Measurements from ENCODE around the gene CCDC197.

Gene CCDC197

DNA sequence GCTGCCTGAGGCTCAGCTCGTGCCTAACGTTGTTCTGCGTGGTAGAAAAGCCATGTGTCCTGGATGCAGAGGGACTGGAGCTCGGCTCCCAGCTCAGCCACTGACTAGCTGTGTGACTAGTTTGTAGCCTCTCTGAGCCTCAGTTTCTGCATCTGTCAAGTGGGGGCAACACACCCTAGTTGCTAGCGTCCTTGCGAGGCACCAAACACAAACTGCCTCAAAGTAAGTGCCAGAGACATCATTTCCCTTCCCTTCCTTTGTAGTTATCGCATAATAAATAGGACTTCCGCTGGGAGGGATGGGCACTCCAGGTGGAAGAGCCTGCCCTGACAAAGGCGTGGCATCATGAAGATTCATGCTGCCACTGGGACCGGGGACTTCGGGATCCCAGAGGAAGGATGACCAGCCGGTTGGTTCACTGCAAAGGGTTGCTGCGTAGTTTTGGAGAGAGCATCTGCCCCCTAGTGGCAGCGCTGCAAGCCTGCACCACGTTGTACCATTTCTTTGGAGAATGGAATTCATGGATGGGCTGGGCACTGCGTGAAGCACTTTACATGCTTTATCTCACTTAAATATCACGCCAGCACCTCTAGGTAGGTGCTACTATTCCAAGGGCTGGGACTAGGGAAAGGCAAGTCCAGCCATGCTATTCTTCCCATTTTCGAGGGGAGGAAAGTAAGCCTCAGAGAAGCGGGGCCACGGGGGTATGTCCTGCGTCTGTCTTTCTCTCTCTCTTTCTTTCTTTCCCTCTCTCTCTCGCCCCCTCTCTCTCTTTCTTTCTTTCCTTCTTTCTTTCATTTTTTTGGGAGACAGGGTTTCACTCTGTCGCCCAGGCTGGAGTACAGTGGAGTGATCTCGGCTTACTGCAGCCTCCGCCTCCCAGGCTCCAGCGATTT, 4.6 kb downstream of the CCDC197 start:
- DNase-seq, result peak; percentile 37

DNA sequence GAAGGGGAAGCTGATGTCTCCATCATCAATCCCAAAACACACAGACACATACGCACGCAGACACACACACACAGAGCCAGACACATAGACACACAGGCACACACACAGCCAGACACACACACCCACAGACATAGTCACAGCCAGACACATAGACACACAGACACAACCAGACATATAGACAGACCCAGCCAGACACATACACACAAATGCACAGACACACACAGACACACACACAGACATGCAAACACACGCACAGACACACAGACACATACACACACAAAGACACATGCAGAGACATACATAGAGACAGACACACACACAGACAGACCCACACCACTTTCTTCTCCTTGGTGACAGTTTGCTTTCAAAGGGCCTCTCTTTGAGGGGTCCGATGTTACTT, 6.3 kb downstream of the CCDC197 start:
- DNase-seq, result no peak

DNA sequence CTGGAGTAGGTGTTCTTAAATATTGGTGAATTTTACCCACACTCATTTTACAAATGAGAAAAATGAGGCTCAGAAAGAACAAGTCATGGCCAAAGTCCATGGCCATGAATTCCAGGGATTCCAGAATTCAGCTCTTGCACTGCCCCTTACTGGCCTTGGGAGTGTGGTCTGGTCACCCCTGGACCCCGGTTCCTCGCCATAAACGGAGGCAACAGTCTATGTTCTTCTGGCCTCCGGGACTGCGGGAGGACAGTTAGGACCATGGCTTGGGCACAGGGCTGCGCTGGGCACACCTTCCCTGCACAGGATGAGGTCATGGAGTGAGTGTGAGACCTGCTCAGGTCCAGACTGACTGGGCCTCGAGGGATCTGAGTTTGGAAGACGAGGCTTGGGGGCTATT, 6.9 kb downstream of the CCDC197 start:
- no peak for DNase-seq

DNA sequence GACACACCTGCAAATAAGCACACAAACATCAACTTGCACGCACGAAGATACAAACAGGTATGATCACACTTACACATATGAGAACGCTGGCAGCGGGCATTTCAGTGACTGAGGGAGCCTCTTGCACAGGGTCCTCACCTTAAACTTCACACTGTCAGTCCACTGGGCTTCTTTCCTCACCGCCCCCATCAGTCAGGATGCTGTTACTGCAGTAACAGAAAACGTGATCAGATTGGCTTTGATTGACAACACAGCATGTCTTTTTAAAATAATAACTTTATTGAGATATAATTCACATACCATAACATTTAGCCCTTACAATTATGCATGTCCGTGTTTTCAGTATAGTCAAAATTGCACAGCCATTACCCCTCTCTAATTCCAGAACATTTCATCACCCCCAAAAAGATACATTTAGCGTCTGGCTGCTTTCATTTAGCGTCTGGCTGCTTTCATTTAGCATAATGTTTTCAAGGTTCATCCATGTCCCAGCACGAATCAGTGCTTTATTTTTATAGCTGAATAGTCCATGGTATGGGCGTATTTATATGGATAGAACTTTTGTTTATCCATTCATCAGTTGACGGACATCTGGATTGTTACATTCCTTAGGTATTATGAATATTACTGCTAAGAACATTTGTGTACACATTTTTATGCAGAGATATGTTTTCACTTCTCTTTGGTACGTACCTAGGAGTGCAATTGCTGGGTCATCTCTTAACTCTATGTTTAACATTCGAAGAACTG, 8.4 kb downstream of the CCDC197 start:
- no peak for DNase-seq

DNA sequence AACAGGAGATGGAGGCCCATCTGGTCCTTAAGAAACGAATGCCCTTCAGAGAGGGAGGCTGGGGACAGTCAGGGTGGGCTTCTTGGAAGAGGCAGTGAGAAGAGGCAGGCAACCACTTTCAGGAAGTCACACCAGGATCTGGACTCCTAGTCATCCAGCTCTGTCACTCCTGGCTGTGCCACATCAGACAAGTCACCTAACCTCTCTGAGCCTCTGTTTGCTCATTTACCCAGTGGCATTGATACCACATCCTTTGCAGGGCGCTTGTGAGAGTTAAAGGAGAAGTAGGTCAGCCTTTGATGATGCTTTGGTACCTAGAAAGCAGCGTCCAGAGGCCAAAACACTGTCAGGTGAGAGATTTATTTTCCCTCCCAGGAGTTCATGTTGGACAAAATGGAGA, 11.1 kb downstream of the CCDC197 start:
- no peak for DNase-seq

DNA sequence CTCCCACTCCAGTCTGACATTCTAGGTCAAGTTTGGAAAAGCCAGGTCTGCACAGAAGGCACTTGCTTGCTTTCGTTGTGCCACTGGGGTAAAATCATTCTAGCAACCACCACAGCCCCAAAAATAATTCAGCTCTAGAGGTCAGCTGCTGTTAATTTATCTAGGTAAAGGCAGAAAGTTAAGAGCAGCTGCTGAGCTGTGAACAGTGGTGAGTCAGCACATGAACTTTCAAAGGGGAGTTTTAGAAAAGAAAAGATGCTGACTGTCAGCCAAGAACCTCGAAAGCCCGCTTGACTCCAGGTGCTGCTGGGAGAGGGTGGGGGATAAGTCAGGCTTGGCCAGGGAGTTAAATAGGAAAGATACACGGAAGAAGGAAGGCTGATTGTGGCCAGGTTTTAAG, 12.7 kb downstream of the CCDC197 start:
- no peak for DNase-seq

DNA sequence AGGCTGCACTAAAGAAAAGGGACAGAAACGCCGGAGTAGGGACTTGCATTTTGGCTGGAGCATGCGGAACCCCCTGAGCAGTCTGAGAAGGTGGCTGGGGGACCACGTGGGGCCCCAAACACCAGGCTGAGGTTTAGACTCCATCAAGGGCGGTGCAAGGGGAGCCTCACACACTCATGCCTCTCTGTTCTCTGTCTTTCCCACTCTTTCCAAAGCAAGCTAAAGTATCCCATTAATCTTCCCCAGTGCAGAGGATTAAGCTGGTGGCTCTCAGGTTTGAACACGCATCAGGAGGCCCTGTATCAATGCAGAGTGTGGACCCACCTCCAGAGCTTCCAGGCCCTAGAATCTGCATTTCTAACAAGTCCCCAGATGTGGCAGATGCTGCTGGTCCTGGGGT, 13.5 kb downstream of the CCDC197 start:
- no peak for DNase-seq

DNA sequence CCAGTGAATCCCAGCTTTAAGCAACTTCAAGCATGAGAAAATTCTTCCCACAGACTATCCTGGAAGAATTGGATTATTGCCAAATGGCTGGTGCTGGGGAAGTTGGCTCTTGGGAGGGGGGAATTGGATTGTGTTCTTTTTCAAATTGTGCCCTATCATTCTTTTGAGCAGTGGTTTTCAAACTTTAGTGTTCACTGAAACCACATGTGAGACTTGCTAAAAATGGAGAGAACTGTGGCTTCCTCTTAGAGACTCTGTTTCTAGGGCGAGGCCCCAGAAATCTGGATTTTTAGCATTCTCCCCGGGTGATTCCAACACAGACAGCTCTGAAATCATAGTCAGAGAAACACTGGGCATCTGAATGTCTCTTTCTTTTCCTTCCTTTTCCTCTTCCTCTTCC, 14.7 kb downstream of the CCDC197 start:
- DNase-seq, result no peak

DNA sequence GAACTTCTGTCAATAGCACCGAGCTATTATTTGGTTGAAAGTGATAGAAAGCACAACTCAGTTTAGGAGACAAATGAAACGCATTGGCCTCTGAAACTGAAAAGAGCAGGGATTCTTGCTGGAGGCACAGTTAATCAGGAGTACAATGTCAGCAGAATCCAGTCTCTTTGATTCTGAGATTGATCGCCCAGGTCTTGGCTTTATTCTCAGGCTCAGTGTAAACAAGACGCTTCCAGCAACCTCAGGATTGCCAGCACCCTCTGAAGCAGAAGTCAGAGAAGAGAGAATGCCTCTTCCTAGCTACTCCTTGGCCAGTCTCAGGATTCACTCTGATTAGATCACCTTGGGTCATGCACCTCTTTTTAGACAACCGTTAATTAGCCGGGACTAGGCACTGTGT, 17.3 kb downstream of the CCDC197 start:
- DNase-seq, result no peak

DNA sequence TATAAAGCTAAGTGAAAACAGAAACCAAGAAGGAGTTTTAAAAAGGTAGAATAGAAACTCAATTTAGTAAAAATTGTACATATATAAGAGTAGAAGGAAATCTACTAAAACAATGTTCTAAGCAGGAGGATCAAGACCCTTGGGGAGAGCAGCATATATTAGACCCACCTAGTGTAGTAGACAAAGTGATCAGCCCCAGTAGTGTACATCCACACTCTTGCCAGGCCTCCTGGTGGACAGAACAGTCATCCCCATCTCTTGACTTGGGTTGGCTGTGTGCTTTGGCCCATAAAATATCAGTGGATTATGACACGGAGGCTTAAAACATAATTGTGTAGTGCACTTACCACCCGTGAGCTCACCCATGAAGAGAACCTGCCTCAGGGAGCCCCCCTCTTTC, 18.1 kb downstream of the CCDC197 start:
- no peak for DNase-seq

DNA sequence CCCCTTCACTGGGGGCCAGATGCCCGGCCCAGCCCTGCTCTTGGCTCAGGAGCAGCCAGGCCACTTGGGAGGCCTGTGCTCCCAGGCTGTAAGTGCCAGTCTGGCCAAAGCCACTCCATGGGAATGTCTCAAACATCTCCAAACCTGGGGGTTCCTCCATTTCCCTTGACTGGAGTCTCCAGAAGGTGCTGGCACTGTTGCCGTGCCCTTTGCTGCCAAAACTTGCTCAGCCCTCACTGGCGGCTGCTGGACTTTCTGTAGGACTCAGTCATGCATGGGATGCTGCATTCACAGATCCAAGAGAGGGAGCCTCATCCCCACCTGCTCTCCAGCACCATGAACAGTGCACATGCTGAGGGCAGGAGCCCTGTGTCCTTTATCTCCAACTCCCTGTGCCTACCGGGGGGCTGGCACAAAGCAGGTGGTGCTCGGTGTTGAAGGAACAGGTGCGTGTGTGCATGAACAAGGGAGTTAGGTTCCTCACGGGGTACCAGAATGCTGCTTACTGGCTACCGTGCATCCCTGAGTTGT, 19.4 kb downstream of the CCDC197 start:
- no peak for DNase-seq

DNA sequence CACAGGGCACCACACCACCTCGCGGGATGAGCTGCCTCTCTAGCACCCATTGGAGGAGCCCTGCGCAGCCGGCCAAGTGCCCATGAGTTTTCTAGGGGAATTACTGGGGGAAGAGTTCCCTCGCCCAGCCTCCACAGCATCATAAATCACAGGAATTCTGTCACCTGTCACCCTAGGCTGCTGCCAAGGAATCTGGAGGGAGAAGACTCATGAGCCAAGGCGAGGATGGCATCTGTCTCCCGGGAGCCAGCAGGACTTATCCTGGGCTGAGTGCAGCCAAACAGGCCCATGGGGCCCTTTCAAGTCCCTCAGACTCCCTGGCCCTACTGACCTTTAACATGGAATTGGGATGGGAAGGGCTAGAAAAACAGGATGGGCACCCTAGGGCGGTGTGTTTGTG, 21.2 kb downstream of the CCDC197 start:
- DNase-seq, result no peak

DNA sequence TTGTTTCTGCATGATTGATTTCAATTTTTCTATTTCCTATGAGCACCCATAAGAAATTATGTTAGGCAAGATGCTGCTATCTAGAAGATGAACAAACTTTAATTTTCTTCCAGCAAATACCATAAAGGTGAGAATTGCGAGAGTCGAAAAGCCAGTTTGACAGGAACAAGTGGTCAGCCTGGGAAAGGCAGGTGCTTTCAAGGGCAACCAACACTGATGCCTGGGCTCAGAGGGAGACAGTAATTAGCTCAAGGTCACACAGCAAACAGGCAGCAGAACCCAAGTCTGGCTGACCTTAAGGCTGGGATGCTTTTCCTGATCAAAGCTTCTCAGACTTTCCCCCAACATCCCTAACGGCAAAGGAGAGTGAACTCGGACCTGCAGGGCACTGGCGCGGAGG, 22.2 kb downstream of the CCDC197 start:
- no peak for DNase-seq

DNA sequence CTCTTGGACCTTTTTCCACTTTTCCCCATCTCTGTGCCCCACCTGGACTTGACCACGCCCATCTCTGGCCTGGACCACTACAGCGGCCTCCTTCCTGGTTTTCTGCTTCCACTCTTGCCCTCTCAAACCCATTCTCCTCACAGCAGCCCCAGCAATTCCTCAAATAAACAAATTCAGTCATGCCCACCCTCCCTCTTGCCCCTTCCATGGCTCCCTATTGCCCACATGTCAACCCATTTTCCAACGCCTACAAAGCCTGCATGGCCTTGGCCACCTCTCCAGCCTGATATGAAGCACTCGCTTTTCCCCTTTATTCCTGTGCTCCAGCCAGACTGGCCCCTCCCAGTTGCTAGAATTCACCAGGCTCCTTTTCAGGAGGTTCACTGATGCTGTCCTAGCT, 23.2 kb downstream of the CCDC197 start:
- no peak for DNase-seq

DNA sequence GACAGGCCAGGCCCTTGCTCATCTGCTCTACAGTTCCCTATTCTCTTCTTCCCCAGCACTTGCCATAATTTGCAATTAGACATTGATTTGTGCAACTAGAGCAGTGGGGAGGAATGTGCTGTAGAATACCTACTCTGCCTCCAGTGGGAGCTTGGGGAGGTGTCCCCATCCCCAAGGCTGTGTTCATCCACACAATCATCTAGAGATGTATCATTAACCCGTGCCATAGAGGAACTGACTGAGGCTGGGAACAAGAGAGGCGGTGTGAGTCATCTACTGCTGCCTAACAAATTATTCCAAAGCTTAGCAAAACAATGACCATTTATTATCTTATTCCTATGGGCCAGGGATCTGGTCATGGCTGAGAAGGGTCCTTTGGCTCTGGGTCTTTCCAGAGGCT, 23.9 kb downstream of the CCDC197 start:
- DNase-seq, result no peak

DNA sequence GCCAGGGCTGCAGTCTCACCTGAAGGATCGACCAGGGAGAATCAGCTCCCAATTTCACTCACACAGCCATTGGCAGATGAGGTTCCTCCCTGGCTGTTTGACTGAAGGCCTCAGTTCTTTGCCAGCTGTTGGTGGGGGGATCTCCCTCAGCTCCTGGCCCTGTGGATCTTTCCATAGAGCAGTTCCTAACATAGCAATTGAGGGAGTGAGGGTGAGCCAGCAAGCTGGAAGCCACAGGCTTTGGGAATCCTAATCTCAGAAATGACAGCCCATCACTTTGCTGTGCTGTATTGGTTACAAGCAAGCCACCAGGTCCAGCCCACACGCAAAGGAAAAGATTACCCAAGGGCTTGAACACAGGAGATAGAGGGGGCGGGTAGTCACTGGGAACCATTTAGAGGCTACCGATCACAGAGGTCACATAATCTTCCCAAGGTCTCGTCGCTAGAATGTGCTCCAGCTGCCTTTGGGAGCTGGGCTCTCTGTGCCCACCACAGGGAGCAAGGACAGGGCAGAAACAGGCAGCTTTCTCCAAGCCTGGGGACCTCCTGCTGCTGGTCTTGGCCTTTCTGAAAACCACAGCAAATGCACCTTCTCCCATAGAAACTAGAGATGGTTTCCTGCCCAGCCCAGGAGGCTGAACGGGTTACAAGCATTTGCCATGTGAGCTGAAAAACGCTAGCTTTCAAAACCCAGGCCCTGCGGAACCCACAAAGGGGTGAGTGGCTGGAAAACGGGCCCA, 24.5 kb downstream of the CCDC197 start:
- DNase-seq, result no peak

DNA sequence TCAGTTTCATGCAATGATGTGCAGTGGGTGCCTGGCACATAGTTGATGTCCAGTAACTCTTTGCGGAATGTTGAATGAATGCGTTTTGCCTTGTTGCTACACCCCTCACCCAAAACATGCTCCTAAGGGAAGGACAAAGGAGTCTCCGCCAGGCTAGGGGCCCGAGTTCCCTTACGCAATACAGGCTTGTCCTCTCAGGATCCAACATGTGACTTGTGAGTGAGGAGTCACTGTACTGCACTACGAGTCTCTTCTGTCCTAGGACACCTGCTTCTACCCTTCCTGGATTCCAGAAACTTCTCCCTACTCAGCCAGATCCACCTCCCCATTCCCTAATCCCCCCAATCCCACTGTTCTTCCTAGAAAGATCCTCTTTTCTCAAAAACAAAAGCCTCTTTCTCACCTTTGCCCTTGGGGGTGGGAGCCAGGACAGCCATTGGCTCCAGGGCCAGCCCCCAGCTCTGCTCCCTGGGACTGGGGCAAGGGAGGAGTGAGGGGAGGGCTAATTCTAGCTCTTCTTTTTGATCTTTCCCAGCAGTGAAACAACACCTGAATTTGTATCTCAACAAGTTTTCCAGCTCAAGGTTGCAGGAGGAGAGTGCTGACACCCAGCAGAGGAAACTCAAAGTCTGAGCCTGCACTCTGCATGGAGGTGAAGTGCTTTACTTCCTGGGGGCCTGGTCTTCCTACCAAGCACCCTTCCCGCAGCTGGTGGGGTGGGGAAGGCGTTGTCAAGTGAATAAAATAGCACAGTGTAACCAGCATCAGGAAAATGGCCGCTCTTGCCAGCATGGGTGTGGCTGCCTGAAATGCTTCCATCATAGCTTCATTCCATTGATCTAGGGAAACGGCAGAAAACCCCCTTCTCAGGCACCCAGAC, 25.7 kb downstream of the CCDC197 start:
- no peak for DNase-seq

DNA sequence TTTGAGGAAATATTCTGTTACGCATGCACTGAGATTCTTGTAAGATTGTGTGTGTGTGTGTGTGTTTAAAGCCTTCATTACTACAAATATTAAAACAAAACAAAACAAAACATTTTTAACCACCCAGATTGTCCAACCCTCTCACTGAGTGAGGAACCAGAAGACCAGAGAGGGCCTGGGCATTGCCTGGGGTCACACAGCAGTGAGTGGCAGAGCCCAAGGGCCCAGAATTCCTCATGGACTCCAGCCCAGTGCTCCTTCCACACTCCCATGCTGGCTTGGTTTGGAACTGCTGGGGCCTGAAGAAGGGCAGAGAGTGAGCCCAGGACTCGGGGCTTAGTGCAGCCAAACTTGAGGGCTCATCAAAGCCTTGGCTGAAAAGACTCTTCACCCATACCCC, 27.4 kb downstream of the CCDC197 start:
- no peak for DNase-seq

DNA sequence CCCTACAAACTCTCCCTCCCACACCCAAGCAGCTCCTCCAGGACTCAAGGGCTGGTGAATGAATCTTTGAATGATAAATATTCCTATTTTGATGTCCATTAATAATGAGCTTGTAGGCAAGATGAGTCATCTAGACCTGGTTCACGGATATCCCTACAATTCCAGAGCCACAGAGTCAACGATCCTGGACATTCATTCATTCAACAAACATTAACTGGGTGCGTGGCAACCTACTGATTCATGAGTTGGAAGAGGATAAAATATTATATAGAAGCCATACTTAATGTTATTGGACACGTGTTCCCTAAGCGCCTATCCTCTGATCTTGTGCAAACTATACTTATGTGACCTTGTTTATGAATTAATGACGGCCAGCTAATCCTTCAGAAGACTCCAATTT, 28.6 kb downstream of the CCDC197 start:
- no peak for DNase-seq

DNA sequence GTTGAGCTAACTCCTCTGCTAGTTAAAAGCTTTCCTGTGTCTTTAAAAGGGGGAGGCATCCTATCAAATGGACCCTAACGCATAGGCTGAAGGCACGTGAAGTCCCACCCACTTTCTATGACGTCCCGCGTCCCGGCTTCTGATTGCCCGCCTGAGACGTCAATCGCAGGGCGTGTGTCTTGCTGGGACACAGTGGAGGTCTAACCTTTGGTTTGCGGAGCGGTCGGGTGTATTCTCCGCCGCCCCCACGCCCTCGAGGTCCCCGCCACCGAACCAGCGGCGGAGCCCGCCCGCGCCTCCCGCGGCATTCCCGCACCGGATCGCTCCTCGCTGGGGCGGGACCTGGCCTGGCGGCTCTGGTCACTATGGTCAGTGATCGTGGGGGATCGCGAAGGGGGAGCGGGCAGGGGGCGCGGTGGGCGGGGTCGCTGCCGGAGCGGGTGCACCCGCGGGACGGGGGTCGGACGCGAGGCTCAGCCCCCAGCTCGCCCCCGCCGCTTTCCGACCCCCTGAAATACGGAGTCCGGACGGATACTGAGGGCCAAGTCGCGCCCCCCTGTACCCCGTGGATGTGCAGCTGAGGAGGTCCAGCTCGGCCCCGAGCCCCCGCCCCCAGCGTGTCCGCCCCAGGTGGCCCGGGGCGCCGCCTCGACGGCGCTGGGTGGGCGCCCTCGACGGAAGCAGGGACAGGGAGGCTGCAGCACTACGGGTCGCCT, 29.2 kb downstream of the CCDC197 start, which contains the start of gene OTUB2:
TSS of gene OTUB2 (plus strand) at position 168 of the 716 bp plus-strand sequence. CDS start at position 366, 198 bp downstream.
- peak; percentile 98 for DNase-seq

DNA sequence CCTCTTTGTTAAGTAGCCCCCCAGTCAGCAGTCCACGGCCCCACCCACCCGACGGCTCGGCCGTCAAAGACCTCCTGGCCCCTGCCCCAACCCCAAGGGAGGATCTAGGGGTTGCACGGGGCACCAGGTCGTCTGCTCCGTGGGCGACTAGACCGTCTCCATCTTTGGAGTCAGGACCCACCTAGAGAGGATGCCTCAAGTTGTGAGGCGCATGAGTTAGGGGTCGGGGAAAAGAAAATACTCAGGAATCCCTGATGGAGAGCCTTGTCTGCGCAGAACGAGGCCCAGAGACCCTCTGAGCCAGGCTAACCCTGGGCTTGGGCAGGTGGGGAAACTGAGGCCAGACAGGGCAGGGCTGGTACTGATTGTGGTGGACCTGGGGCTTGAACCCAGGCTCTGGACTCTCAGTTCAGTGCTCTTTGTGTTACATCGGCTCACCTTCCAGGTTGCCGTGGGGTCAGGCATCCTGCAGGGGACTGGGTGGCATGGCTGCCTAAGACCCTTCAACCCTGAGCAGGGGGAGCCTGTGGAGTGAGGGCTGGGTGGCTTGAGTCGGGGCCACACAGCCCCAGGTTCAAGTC, 29.9 kb downstream of the CCDC197 start:
- DNase-seq, result no peak

All from hematopoietic multipotent progenitor cell treated with erythropoietin and hydrocortisone succinate and interleukin-3 and kit ligand, for 8 days (in vitro differentiated cells).